AG10803 (cell line): ENCODE data around the gene SOCS7.

Experiments
- DNase-seq: peaks from one replicate; pipeline ENCODE4 v3.0.0; 2010; ENCODE audit warnings: low read depth
- H3K4me3 ChIP-seq: 2 replicates; pipeline ENCODE4 v1.5.1; 2011; ENCODE audit warnings: mild to moderate bottlenecking, low read length, control low read depth
- CTCF ChIP-seq: conservative IDR thresholded peaks from 2 replicates; pipeline ENCODE4 v1.5.1; 2011; ENCODE audit warnings: mild to moderate bottlenecking, low read length, control low read depth, inconsistent platforms

The SOCS7 gene

GRCh38 chr17:38402897-38403296 lies 51.3 kb downstream of the SOCS7 start:
- no peak overlapping the region for H3K4me3 ChIP-seq
- 0 out of 2 replicates have a peak, but pooled peaks have one; percentile 1 for TF ChIP-seq CTCF
- no peak for DNase-seq

- DNase-seq, result peak; percentile 62
- no peak overlapping the region for H3K4me3 ChIP-seq
- no peak for TF ChIP-seq CTCF
Measured at GRCh38 chr17:38403491-38403890, 51.8 kb downstream of the SOCS7 start.

GRCh38 chr17:38404174-38404943 lies 52.7 kb downstream of the SOCS7 start:
- no peak for DNase-seq
- no peak for TF ChIP-seq CTCF
- H3K4me3 ChIP-seq, result no peak overlapping the region

- TF ChIP-seq CTCF, result no peak
- no peak for DNase-seq
- no peak overlapping the region for H3K4me3 ChIP-seq
Measured at GRCh38 chr17:38405654-38406053, 54.0 kb downstream of the SOCS7 start.

GRCh38 chr17:38410201-38410600 lies 58.6 kb downstream of the SOCS7 start:
- no peak overlapping the region for H3K4me3 ChIP-seq
- DNase-seq, result no peak
- no peak for TF ChIP-seq CTCF

- peak; percentile 76 for DNase-seq
- peak overlapping the region; percentile 58 for H3K4me3 ChIP-seq
- no peak for TF ChIP-seq CTCF
Measured at GRCh38 chr17:38415250-38416194, 63.9 kb downstream of the SOCS7 start.

- H3K4me3 ChIP-seq, result no peak overlapping the region
- DNase-seq, result no peak
Measured at GRCh38 chr17:38416840-38417209, 65.2 kb downstream of the SOCS7 start.

More at GRCh38 chr17:38416840-38417209, 65.2 kb downstream of the SOCS7 start:
- no peak for TF ChIP-seq CTCF
